ENCODE measurements around the gene RAD51B.
A peak's percentile ranks its signal among the peaks of the same experiment; 100 is the strongest.

Gene RAD51B

GRCh38 chr14:68714991-68715924 is 895.7 kb downstream of the RAD51B start:
- in situ Hi-C loops (cut with HindIII; ENCODE audit: low pct_unique_long_range_greater_than_20kb, low sequenced_read_pairs), result no loop called here
- TF ChIP-seq JUND (IDR thresholded peaks at IDR 0.05; ENCODE audit: low read depth), result no peak
- DNase-seq (ENCODE audit: low read depth in 1 of 2, low spot score in 1 of 2), result no peak

DNA sequence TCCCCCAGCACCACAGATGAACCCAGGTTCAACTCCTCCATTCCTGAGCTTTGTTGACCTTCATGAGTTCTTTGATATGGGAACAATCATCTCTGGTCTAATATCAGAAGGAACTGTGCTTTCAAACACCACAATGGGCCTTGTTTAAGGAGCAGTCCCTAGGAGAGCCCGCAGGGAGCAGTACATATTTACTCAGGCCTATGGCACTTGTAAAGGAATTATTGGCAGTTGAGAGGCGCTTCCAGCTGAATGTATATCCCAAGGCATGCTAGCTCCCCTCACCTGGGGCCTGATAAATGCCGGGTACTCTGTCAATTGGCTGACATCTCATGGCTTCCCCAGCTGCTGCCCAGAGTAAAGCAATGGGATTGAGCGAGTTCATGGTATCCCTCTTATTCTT is 897.1 kb downstream of the RAD51B start:
- TF ChIP-seq JUND (IDR thresholded peaks at IDR 0.05; ENCODE audit: low read depth), result no peak
- in situ Hi-C loops (cut with HindIII; ENCODE audit: low pct_unique_long_range_greater_than_20kb, low sequenced_read_pairs), result no loop called here
- DNase-seq (ENCODE audit: low read depth in 1 of 2, low spot score in 1 of 2), result peak in 1 of 2 experiments; percentile 73

GRCh38 chr14:68718023-68718990 is 898.7 kb downstream of the RAD51B start:
- in situ Hi-C loops (cut with HindIII; ENCODE audit: low pct_unique_long_range_greater_than_20kb, low sequenced_read_pairs), result no loop called here
- DNase-seq (ENCODE audit: low read depth in 1 of 2, low spot score in 1 of 2), result peak in 1 of 2 experiments; percentile 76
- TF ChIP-seq JUND (IDR thresholded peaks at IDR 0.05; ENCODE audit: low read depth), result no peak

- TF ChIP-seq JUND (IDR thresholded peaks at IDR 0.05; ENCODE audit: low read depth), result no peak
- in situ Hi-C loops (cut with HindIII; ENCODE audit: low pct_unique_long_range_greater_than_20kb, low sequenced_read_pairs), result no loop called here
- DNase-seq (ENCODE audit: low read depth in 1 of 2, low spot score in 1 of 2), result no peak
Measured at GRCh38 chr14:68719634-68720384, 900.2 kb downstream of the RAD51B start.

DNA sequence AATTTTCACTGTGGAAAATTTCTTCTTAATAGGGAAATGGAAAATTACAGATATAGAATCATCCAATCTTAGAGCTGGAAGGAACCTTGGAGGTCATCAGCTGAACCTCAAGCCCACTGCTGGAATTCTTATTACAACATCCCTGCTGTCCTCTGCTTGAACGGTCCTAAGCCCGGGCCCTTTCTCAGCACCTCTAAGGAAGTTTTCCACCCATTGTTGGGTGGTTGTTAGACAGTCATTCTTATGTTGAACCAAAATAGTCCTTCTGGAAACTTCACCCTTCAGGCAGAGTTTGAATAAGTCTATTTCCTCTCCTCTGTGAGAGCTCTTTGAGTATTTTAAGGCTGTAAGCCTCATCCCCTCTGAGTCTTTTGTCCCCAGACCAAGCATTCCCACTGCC is 902.6 kb downstream of the RAD51B start:
- DNase-seq (ENCODE audit: low read depth in 1 of 2, low spot score in 1 of 2), result no peak
- TF ChIP-seq JUND (IDR thresholded peaks at IDR 0.05; ENCODE audit: low read depth), result no peak
- in situ Hi-C loops (cut with HindIII; ENCODE audit: low pct_unique_long_range_greater_than_20kb, low sequenced_read_pairs), result no loop called here

GRCh38 chr14:68722968-68723566 is 903.5 kb downstream of the RAD51B start:
- DNase-seq (ENCODE audit: low read depth in 1 of 2, low spot score in 1 of 2), result no peak
- in situ Hi-C loops (cut with HindIII; ENCODE audit: low pct_unique_long_range_greater_than_20kb, low sequenced_read_pairs), result no loop called here
- TF ChIP-seq JUND (IDR thresholded peaks at IDR 0.05; ENCODE audit: low read depth), result no peak

DNA sequence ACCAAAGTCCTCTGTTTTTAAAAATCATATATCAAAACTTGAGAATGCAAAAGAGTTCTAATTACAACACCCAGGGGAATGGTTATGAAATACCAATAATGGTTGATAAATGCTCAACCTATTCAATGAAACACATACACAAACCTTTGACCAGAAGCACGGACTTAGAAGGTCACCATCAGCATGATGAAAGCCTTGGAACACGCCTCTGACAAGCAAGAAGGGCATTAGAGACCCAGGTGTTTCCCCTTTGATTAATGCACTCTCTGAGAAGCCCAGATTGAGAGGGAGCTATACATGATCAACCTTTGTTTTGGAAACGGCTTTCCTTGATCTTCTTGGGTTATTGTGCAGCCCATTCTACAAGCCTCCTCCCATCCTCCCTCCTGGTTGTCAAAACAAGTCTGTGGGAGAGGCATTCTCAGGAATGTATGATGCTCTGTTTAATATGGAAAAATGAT is 904.3 kb downstream of the RAD51B start:
- TF ChIP-seq JUND (IDR thresholded peaks at IDR 0.05; ENCODE audit: low read depth), result no peak
- in situ Hi-C loops (cut with HindIII; ENCODE audit: low pct_unique_long_range_greater_than_20kb, low sequenced_read_pairs), result no loop called here
- no peak for DNase-seq (ENCODE audit: low read depth in 1 of 2, low spot score in 1 of 2)

- in situ Hi-C loops (cut with HindIII; ENCODE audit: low pct_unique_long_range_greater_than_20kb, low sequenced_read_pairs), result no loop called here
- TF ChIP-seq JUND (IDR thresholded peaks at IDR 0.05; ENCODE audit: low read depth), result no peak
- DNase-seq (ENCODE audit: low read depth in 1 of 2, low spot score in 1 of 2), result no peak
Measured at GRCh38 chr14:68724914-68725313, 905.3 kb downstream of the RAD51B start.

DNA sequence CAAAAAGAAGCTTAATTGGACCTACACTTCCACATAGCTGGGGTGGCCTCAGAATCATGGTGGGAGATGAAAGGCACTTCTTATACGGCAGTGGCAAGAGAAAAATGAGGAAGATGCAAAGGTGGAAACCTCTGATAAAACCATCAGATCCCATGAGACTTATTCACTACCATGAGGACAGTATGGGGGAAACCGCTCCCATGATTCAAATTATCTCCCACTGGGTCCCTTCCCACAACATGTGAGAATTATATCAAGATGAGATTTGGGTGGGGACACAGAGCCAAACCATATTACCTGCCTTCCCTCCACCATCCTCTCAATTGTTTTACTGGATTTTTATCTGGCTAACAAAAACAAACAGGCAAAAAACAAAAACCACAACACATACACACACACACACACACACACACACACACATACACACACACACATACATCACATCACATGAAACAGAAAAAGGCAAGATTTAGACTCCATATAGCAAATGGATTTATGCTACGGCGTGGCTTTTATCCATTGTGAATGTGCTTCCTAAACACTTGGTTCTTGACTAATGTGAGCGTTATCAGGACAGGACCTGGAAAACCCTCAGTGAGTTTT is 906.6 kb downstream of the RAD51B start:
- in situ Hi-C loops (cut with HindIII; ENCODE audit: low pct_unique_long_range_greater_than_20kb, low sequenced_read_pairs), result no loop called here
- TF ChIP-seq JUND (IDR thresholded peaks at IDR 0.05; ENCODE audit: low read depth), result no peak
- no peak for DNase-seq (ENCODE audit: low read depth in 1 of 2, low spot score in 1 of 2)

GRCh38 chr14:68727315-68728047 is 907.9 kb downstream of the RAD51B start:
- DNase-seq (ENCODE audit: low read depth in 1 of 2, low spot score in 1 of 2), result no peak
- no peak for TF ChIP-seq JUND (IDR thresholded peaks at IDR 0.05; ENCODE audit: low read depth)
- in situ Hi-C loops (cut with HindIII; ENCODE audit: low pct_unique_long_range_greater_than_20kb, low sequenced_read_pairs), result no loop called here

All from T47D (cell line).